Mesothelial cell of epicardium (in vitro differentiated cells): Measurements from ENCODE around the gene CORO6. TPM values are rescaled to one million over a fixed set of nuclear protein-coding genes. Genes with fewer than 3 reads are reported as not detected.
A peak's percentile ranks its signal among the peaks of the same experiment; 100 is the strongest.

Source experiments
- DNase-seq, 2 experiments: peaks; one replicate each; pipeline ENCODE4 v3.0.0; 2021; ENCODE audit warnings: low spot score in 2 of 2; ENCODE audit not compliant: unreplicated experiment in 2 of 2
- H3K27ac Mint-ChIP-seq: 2 replicates; pipeline ENCODE4 v1.8.0; 2021; ENCODE audit warnings: mixed read lengths
- H3K27me3 Mint-ChIP-seq: 2 replicates; pipeline ENCODE4 v1.8.0; 2021; ENCODE audit warnings: low read depth, mixed read lengths
- H3K36me3 Mint-ChIP-seq: 2 replicates; pipeline ENCODE4 v1.8.0; 2021; ENCODE audit warnings: mixed read lengths
- H3K4me1 Mint-ChIP-seq: 2 replicates; pipeline ENCODE4 v1.8.0; 2021; ENCODE audit warnings: mixed read lengths
- H3K4me3 Mint-ChIP-seq: 2 replicates; pipeline ENCODE4 v1.8.0; 2021; ENCODE audit warnings: mild to moderate bottlenecking, moderate library complexity, mixed read lengths
- H3K9me3 Mint-ChIP-seq: 2 replicates; pipeline ENCODE4 v1.8.0; 2021; ENCODE audit warnings: mixed read lengths
- CTCF ChIP-seq: fragments of 200-600 bp; sonication (generic); IDR thresholded peaks from one replicate; pipeline ENCODE4 v1.5.0; 2021; ENCODE audit warnings: antibody characterized with exemption; ENCODE audit not compliant: unreplicated experiment
- total RNA-seq: library from RNA; stranded (reverse); gene quantifications from 3 replicates; pipeline ENCODE4 v1.2.1, GENCODE V29; 2021

The CORO6 gene
- 3.4 to 3.8 TPM (median 3.4 TPM) in 3 replicates for total RNA-seq

GRCh38 chr17:29622337-29623282 lies at the start of gene CORO6:
Gene CORO6, minus strand, starts transcription at chr17:29622912. Its CDS starts 1,491 bp downstream, at chr17:29621421.
- peaks cover 45% of the 10 kb centered on the region for H3K27me3 Mint-ChIP-seq
- peak within 1 kb of the TSS; percentile 71 for H3K4me3 Mint-ChIP-seq
- TF ChIP-seq CTCF: no peak
- peak; percentile 54 to 75 for DNase-seq
- H3K27ac Mint-ChIP-seq: no peak within 1 kb of the TSS
- peaks cover 5% of the 10 kb centered on the region for H3K4me1 Mint-ChIP-seq
- H3K9me3 Mint-ChIP-seq: no peaks in the 10 kb centered on the region
- H3K36me3 Mint-ChIP-seq: peaks cover 2% of the 10 kb centered on the region

- Mint-ChIP-seq H3K36me3 (peaks cover 16% of the 10 kb centered on the region), H3K4me3 (no peak overlapping the region), H3K27me3 (no peaks in the 10 kb centered on the region), H3K27ac (no peak overlapping the region), H3K4me1 (peaks cover 7% of the 10 kb centered on the region), H3K9me3 (no peaks in the 10 kb centered on the region)
- no peak for DNase-seq
- TF ChIP-seq CTCF: no peak
Measured at GRCh38 chr17:29671661-29672060, 48.9 kb upstream of the CORO6 start.

- no peak for TF ChIP-seq CTCF
- Mint-ChIP-seq H3K9me3 (no peaks in the 10 kb centered on the region), H3K27ac (no peak overlapping the region), H3K4me1 (peaks cover 22% of the 10 kb centered on the region), H3K36me3 (peaks cover 21% of the 10 kb centered on the region), H3K27me3 (no peaks in the 10 kb centered on the region), H3K4me3 (no peak overlapping the region)
- DNase-seq: no peak
Measured at GRCh38 chr17:29669266-29669665, 46.6 kb upstream of the CORO6 start.

- DNase-seq: no peak
- Mint-ChIP-seq H3K4me3 (no peak overlapping the region), H3K9me3 (no peaks in the 10 kb centered on the region), H3K4me1 (peaks cover 26% of the 10 kb centered on the region), H3K27ac (peak overlapping the region; percentile 45), H3K27me3 (no peaks in the 10 kb centered on the region), H3K36me3 (peaks cover 18% of the 10 kb centered on the region)
- TF ChIP-seq CTCF: no peak
Measured at GRCh38 chr17:29667969-29668368, 45.3 kb upstream of the CORO6 start.

- Mint-ChIP-seq H3K4me3 (no peak overlapping the region), H3K27me3 (no peaks in the 10 kb centered on the region), H3K4me1 (peaks cover 27% of the 10 kb centered on the region), H3K27ac (peak overlapping the region; percentile 79), H3K36me3 (peaks cover 21% of the 10 kb centered on the region), H3K9me3 (no peaks in the 10 kb centered on the region)
- no peak for TF ChIP-seq CTCF
- no peak for DNase-seq
Measured at GRCh38 chr17:29665481-29665810, 42.7 kb upstream of the CORO6 start.
